ENCODE measurements around the gene KIF4A. TPM values are rescaled to one million over a fixed set of nuclear protein-coding genes. Genes with fewer than 3 reads are reported as not detected.

Gene KIF4A
- total RNA-seq, 1 donor from 2014 or later, result 0.25 TPM

GRCh38 chrX:70444946-70445656 lies 155.2 kb downstream of the KIF4A start:
- peak overlapping the region; percentile 51 for H3K4me3 ChIP-seq
- DNase-seq, result no peak
- H3K36me3 ChIP-seq, result no peaks in the 10 kb centered on the region
- peaks cover 8% of the 10 kb centered on the region for H3K4me1 ChIP-seq
- intact Hi-C loops (cut with micrococcal nuclease), result no loop called here
- H3K27ac ChIP-seq (replicated peaks), result no peak overlapping the region
- H3K9me3 ChIP-seq (replicated peaks), result no peaks in the 10 kb centered on the region
- peaks cover 33% of the 10 kb centered on the region for H3K27me3 ChIP-seq (ENCODE audit: low read depth)
- TF ChIP-seq CTCF (IDR thresholded peaks at IDR 0.05; ENCODE audit: borderline replicate concordance), result no peak

GRCh38 chrX:70445951-70446350 lies 156.0 kb downstream of the KIF4A start:
- TF ChIP-seq CTCF (IDR thresholded peaks at IDR 0.05; ENCODE audit: borderline replicate concordance), result no peak
- Histone ChIP-seq H3K4me1 (peaks cover 8% of the 10 kb centered on the region), H3K27ac (replicated peaks) (no peak overlapping the region), H3K9me3 (replicated peaks) (no peaks in the 10 kb centered on the region), H3K36me3 (no peaks in the 10 kb centered on the region), H3K27me3 (ENCODE audit: low read depth) (peaks cover 33% of the 10 kb centered on the region), H3K4me3 (no peak overlapping the region)
- intact Hi-C loops (cut with micrococcal nuclease), result no loop called here
- no peak for DNase-seq

GRCh38 chrX:70446380-70447350 lies 156.8 kb downstream of the KIF4A start:
- DNase-seq, result no peak
- Histone ChIP-seq H3K4me3 (no peak overlapping the region), H3K36me3 (no peaks in the 10 kb centered on the region), H3K27ac (replicated peaks) (no peak overlapping the region), H3K4me1 (peaks cover 8% of the 10 kb centered on the region), H3K27me3 (ENCODE audit: low read depth) (peaks cover 33% of the 10 kb centered on the region), H3K9me3 (replicated peaks) (no peaks in the 10 kb centered on the region)
- intact Hi-C loops (cut with micrococcal nuclease), result no loop called here
- no peak for TF ChIP-seq CTCF (IDR thresholded peaks at IDR 0.05; ENCODE audit: borderline replicate concordance)

GRCh38 chrX:70449457-70449966 lies 159.6 kb downstream of the KIF4A start:
- intact Hi-C loops (cut with micrococcal nuclease), result no loop called here
- no peak overlapping the region for H3K4me3 ChIP-seq
- TF ChIP-seq CTCF (IDR thresholded peaks at IDR 0.05; ENCODE audit: borderline replicate concordance), result no peak
- peaks cover 16% of the 10 kb centered on the region for H3K4me1 ChIP-seq
- no peak overlapping the region for H3K27ac ChIP-seq (replicated peaks)
- H3K9me3 ChIP-seq (replicated peaks), result no peaks in the 10 kb centered on the region
- H3K27me3 ChIP-seq (ENCODE audit: low read depth), result peaks cover 10% of the 10 kb centered on the region
- DNase-seq, result no peak
- H3K36me3 ChIP-seq, result no peaks in the 10 kb centered on the region

- no peaks in the 10 kb centered on the region for H3K27me3 ChIP-seq (ENCODE audit: low read depth)
- peak; percentile 37 for DNase-seq
- H3K9me3 ChIP-seq (replicated peaks), result no peaks in the 10 kb centered on the region
- intact Hi-C loops (cut with micrococcal nuclease), result no loop called here
- peak overlapping the region; percentile 73 for H3K4me3 ChIP-seq
- H3K27ac ChIP-seq (replicated peaks), result peak overlapping the region; percentile 65
- TF ChIP-seq CTCF (IDR thresholded peaks at IDR 0.05; ENCODE audit: borderline replicate concordance), result peak; percentile 76
- no peaks in the 10 kb centered on the region for H3K36me3 ChIP-seq
- peaks cover 8% of the 10 kb centered on the region for H3K4me1 ChIP-seq
Measured at GRCh38 chrX:70452143-70452733, 162.3 kb downstream of the KIF4A start.

Data from left ventricle myocardium inferior (tissue), 1 donor.